Measurements from ENCODE around the gene RAD9A.

RAD9A gene

DNA sequence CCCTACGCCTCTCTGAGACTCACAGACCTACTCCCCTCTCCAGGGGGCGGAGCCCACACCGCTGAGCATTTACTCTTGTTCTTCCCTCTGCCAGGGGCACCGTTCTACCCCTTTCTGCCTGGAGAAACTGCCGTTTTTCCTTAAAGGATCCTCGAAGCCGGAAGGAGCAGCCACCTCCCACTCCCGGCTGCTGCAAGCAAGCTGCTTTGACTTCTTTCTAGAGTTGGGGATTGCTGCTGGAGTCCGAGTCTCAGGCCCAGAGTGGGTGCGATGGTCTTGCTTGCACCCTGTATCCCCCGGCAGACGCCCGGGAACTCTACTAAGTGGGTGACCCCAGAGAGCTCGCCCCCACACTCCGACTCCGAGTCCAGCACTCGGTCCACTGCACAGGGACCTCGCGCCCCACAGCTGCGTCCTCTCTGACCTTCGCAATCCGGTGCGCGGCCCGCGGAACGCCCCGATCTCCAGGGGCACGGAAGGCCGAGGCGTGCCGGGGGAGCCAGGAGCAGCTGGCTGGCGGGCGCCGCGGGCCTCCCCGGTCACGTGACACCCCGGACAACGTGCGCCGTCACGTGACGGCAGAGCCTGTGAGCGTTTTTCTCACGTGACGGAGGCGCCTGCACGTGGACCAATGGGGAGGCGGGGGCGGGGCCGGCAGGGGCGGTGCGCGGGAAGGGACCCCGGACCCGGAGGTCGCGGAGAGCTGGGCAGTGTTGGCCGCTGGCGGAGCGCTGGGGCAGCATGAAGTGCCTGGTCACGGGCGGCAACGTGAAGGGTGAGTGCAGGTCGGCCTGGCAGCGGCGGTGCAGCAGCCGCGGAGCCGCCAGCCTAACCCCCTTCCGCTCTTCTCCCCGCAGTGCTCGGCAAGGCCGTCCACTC is at the start of gene RAD9A:
Gene RAD9A (plus strand): TSS at position 683 of the 879 bp plus-strand sequence. CDS start 59 bp downstream, at position 742.
- peak; percentile 96 for DNase-seq

- DNase-seq = no peak
Measured at GRCh38 chr11:67344264-67344663, 47.5 kb upstream of the RAD9A start.

- DNase-seq = no peak
Measured at GRCh38 chr11:67345247-67345919, 46.4 kb upstream of the RAD9A start.

- DNase-seq = no peak
Measured at GRCh38 chr11:67345920-67346819, 45.6 kb upstream of the RAD9A start.

GRCh38 chr11:67347964-67348749 is 43.6 kb upstream of the RAD9A start:
- DNase-seq = no peak

DNA sequence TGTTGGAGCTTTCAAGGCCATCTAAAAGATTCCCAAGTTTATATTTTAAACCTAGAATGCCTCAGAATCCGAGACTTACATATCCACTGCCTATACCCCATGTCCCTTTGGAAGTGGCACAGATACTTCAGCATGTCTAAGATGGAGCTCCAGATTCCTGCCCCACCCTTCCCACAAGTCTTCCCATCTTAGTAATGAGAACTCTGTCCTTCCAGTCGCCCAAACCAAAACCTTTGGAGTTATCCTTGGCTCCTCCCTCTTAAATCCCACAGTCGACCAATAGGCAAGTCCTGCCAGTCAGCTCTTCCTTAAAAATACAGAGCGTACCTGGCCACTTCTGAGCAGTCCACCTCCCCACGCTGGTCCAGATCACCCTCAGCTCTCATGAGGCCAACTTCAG is 42.8 kb upstream of the RAD9A start:
- DNase-seq = no peak

DNA sequence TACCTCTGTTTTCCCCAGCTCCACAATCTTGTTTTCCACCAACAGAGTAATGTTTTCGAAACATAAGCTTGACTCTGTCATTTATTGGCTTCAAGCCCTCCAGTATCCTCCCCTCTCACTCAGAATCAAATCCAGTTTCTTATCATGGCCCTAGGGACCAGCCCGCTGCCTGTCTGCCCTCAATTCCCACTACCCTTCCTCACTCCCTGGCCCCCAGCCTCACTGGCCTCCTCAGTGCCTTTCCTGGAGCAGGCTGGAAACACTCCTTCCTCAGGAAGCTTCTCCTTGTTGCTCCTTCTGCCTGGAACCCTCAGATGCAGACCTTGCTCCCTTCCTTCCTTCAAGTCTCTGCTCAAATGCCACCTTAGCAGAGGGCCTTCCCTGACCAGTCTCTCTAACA is 42.3 kb upstream of the RAD9A start:
- DNase-seq = no peak

- no peak for DNase-seq
Measured at GRCh38 chr11:67349928-67350465, 41.8 kb upstream of the RAD9A start.

DNA sequence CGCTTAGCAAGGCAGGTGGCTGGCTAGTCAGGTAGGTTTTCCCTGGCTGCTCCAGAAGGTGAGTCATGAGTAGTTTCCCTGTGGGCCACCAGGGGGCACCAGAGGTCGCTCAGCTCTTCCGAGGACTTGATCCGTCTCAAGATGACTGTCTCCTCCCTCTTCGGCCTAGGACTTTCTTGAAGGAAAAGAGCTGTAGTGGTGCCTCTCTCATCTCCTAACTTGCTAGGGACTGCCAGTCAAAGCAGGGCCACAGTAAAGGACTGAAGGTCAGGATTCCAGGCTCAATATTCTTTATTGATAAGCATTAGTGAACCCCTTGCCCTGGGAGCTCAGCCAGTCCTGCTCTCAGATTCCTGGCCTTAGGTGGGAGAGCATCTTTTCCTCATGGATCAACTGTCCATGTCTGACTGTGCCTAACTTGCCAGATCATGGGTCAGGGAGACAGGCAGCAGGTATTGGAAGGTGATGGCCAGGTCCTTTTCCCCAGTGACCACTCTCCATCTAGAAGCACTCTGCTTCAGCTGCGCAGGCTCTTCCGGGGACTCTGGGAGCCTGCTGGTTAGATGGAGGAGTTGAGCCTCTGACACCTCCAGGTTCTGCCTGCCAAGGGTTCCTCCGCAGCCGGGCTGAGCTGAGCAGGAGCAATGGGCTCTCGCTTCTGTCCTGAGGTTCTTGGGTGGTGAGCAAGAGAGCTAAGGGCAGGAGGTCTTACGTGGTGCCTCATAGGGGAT is 40.3 kb upstream of the RAD9A start:
- peak; percentile 80 for DNase-seq

GRCh38 chr11:67352546-67353316 is 39.1 kb upstream of the RAD9A start:
- no peak for DNase-seq

DNA sequence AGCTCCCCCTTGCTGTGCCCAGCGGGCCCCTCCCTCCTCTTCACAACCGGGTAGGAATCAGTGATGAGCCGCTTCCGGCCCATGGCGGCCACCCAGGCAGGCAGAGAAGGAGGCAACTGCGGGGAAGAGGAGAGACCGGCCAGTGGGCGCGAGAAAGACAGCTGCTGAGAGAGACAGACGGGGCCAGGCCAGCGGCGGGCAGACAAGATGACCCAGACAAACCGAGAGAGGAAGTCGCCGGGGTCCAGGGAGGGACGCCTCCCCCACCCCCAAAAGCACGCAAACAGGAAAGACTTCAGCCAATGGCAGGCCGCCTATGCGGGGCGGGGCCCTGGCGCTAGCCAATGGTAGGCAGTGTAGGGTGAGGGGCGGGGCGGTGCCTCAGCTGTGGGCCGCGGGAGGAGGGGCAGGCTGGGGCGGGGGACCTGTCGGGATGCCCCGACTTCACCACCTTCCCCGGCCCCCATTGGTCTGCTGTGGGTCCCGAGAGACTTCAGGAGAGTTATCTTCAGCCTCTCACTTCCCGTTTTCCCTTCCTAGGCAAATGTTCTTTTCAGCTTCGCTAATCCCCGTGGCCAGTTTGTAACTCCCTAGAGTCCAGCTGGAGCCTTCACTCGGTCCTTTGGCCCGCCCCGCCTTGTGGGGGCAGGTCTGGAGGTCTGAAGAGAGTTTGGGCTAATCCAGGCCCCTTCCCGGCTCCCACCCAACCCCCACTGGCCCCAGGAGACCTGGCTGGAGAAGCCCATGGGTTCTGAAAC is 38.3 kb upstream of the RAD9A start, which contains the start of gene POLD4:
Gene POLD4 (minus strand): TSS at position 230 of the 758 bp plus-strand sequence. CDS start 147 bp downstream, at position 83.
- DNase-seq = peak; percentile 96

DNA sequence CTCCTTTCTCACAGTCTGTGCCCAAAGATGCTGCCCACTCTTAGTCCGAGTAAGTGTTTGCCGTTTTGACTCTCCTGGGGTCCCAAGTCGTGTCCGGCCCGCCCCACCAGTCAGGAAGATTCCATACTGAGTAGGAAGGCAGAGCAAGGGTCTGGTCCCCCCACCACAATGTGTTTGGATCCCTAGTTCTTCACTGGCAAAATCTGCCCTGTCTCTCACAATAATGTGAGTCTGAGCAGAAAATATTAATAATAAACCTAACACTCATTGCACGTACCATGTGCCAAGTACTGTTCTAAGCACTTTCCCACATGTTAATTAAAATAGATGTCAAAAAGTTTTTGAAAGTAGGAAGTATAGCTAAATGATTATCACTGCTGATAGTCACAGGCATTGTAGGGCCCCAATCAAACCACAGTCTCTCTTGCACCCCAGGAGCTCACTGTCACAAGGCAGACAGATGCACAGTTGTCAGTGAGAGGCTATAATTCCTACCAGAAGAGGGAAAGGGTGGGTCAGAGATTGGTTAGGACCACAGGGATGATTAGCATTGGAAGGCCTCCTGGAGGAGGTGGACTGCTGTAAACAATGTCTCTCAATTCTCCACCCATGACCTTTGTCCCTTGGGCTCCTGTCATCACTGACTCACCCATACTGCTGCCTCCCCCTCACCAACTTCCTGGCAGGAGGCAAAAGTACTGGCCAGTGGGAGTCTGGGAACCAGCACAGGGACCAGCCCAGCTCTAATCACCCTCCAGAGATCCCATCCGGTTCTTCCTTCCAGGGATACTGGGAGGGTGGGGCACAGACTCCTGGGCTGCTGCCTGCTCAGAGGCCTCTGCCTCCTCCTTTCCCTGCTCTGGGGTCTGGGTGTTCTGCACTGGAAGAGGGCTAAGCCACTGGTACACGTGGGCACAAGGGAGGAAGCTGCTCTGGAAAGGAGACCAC is 37.4 kb upstream of the RAD9A start:
- DNase-seq = no peak

GRCh38 chr11:67355023-67355793 is 36.6 kb upstream of the RAD9A start:
- DNase-seq = no peak

GRCh38 chr11:67355794-67356386 is 35.9 kb upstream of the RAD9A start:
- DNase-seq = no peak

DNA sequence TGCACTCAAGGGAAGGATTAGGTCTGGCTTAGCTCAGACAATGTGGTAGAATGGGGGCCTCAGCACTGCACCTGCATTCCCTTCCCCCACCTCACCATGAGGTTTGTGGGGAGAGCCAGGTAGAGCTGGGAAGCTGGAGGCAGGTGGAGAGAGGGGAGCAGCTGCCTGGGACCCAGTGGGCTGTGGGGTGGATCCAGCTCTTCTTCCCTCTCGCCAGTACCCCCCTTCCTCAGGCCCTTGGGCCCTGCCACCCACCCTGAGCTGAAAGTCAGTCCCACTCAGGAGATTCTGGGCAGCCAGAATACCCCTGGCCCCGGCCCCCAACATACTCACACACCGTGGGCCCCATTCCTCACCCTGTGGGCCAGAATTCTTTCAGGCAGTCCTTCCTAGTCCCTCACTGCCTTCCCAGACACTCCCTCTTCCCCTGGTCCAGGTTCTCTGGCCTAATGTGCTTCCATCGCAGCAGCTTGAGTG is 35.4 kb upstream of the RAD9A start:
- DNase-seq = no peak

GRCh38 chr11:67356864-67357561 is 34.8 kb upstream of the RAD9A start:
- DNase-seq = peak; percentile 81
